T-helper 1 cell treated with Interleukin-12 subunit alpha and Interleukin-12 subunit beta and Interleukin-4 antibody, amounts not matched to agents 30 ng/mL and 1 ng/mL, for 36 hours (primary cell): ENCODE data around the gene EGLN1. TPM values are rescaled to one million over a fixed set of nuclear protein-coding genes. Genes with fewer than 3 reads are reported as not detected.

Experiments
- intact Hi-C: fragments of 100-400 bp; cut with micrococcal nuclease; formaldehyde crosslinking; loops from one replicate; pipeline ENCODE4 v1.15.1; 2024
- total RNA-seq: library from RNA; stranded (reverse); gene quantifications from 2 replicates; pipeline ENCODE4 v1.2.3, GENCODE V29; 2022

EGLN1 gene
- total RNA-seq, 1 donor from 2014 or later, result 20.8 TPM

DNA sequence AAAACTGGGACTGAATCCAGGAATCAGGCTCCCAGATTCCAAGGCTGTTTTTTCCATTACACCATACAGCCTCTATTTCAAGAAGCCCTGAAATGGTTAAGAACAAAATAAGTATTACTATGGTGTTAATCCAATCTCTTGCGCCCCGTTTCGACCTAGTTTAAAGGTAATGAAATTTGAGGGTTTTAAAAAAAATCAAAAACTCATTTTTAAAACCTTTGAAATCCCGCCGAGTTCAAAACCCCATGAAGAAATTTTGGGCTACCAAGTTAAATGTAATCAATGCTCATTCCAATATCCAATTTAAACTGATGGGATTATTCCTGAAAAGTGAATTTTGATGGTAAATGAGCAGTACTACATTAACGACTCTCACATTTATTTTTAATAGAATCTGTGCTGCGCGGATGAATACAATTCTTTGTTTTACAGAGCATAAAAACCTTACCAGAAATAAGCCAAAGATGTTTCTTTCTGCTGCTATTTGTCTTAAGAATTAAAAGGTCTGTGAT, 767 bp upstream of the EGLN1 start:
- intact Hi-C loops, result loop anchor here (1.0 to 10.0 kb wide), 11 partner anchors 35 to 1798 kb away; partner anchors contain the start of genes GNPAT, SPRTN, TAF5L and TSNAX

DNA sequence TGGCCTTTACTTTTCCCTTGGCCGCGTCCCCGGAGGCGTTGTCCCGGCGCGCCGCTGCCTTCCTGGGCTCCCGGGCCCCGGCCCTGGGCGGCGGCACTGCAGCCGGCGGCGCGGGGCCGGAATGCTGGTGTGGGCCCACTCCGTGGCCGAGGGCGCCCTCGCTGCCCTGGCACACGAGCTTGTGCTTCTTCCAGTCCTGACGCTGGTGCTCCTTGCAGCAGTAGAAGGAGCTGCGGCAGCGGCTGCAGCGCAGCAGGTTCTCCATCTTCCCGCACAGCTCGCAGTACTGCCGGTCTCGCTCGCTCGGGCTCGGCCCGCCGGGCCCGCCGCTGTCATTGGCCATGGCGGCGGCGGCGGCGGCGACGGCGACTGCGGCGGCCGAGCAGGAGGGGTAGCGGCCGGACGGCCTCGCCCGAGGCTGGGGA, 529 bp downstream of the EGLN1 start:
- intact Hi-C loops, result loop anchor here (2.0 to 10.0 kb wide), 5 partner anchors 149 to 1797 kb away; partner anchors contain the start of genes C1orf198, FAM89A, TAF5L and URB2

DNA sequence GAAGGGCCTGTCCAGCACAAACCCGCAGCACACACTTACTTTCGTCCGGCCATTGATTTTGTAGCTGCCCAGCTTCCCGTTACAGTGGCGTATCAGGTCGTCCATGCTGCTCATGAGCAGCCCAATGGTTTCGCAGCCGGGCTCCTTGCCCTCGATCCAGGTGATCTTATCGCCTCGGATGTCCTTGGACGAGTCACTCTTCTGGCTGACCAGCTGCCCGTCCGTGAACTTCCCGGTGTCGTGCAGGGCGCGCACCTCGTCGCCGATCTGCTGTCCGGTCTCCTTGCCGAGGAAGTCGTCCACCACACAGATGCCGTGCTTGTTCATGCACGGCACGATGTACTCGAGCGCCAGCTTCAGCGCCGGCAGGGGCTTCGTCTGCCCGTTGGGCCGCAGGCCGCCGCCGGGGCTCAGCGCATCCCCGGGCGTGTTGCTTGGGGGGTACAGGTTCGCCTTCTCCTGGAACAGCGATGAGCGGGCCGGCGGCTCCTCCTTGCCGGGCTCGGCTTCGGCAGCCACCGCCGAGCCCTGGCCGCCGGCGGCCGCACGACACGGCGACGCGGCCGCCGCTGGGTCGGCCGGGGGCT, 1.0 kb downstream of the EGLN1 start:
- intact Hi-C loops, result loop anchor here (1.0 to 10.0 kb wide), 6 partner anchors 44 to 1796 kb away; partner anchors contain the start of genes C1orf198, FAM89A, TAF5L and URB2

DNA sequence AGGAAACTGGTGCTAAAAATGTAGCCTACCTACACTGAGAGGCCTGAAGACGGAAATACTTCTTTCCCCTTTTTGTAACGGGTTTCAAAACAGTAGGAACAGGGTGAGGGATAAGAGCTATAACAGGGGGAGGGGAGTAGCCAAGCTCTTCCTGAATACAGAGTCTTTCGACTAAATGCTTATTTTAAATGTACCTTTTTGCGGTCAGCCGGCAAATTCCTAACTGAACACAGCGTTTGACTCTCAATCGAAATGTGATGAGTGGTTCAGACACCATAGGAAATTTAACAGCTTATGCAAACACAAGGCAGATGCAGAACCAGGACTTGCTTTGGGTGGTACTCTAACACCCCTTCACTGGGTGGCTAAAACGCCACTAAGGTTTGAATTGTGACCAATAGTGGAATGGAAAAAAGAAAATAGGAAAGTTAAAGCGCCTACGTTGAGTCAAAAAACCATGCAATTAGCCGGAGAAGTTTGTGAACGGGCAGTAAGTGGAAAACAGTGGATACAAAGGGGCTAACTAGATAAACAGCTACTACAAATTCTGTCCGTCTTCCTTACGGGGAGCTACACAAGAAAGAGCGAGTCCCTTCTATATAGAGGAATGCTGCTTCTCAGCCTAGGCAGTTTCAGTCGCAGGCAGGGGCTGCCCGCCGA, 1.7 kb downstream of the EGLN1 start:
- intact Hi-C loops, result loop anchor here (1.0 to 10.0 kb wide), 6 partner anchors 43 to 1796 kb away; partner anchors contain the start of genes C1orf198, FAM89A, TAF5L and URB2

DNA sequence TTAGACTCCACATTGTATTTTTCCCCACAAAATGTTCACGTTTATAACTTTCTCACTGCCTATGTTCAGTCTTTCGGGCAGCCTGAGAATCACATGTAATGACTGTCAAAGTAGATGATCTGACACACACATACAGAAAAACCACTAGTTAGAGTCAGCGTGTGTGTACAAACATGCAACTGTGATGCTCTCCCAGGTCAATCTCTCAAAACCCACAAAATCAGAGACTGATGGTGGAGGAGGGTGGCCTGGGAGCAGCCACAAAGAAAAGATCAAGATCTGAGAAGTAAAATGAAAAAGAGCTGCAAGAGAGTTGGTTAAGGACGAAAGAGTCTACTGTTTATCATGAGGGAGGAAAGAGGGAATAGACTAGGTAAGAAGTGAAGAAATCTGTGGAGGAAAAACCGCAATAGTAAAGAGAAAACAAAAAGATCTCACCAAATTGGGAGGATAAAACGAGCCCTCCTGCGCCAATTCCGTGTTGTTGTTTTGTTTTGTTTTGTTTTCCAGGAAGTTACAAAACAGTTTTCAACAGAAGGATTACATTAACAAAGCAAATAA, 2.3 kb downstream of the EGLN1 start:
- intact Hi-C loops, result loop anchor here (1.0 to 10.0 kb wide), 6 partner anchors 43 to 1795 kb away; partner anchors contain the start of genes C1orf198, FAM89A, TAF5L and URB2

DNA sequence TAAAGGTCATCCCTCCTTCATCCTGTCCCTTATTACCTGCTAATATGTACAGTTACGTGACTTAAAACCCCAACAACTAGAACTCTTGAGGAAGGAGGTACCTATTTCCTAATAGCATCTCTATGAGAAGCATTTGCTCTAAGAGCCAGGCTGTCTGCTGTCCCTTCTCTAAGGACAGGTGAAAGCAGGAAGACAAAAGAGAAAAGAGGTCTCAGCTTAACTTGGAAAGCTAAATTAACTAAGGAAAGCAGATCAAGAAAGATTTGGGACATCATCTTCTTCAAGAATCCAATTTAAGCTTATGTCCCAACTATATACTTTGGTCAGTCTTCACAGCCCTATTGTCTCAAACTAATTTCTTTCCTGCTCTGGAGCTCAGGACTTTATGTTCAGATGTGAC, 2.9 kb downstream of the EGLN1 start:
- intact Hi-C loops, result no loop called here

DNA sequence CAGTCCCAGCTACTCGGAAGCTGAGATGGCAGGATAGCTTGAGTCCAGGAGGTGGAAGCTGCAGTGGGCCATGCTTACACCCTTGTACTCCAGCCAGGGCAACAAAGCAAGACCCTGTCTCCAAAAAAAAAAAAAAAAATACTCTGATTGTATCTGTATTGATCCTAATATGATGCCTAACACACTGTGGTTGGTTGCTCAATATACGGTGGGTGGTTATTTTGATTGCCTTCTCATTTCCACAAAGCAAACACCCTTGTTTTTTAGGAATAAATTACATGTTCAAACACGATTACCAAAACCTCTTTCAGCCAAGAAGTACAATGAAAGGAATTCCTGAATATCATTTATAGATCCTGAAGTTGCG, 3.4 kb downstream of the EGLN1 start:
- intact Hi-C loops, result no loop called here

DNA sequence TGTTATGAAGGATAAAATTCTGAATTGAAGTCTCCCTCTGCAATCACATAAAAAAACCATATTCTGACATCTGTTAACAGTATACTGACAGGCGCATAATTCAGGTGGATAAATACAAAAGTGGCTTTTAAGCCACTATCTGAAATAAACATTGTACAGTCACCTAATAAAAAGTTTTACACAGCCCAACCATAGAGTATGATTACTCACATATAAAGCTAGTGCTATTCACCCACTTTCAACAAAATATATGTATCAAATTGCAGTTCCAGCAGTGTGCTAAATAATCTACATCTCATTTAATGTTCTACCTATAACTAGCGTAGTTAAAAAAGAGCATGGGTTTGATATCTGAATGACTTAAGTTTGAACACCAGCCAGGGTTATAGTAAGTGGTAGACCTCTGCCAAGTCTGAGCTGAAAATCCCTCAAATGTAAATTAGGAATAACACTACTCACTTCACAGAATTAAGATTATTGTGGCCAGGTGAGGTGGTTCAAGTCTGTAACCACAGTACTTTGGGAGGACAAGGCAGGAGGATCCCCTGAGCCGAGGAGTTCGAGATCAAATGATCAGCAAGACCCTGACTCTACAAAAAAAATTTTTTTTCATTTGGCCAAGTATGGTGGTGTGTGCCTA, 3.9 kb downstream of the EGLN1 start:
- intact Hi-C loops, result no loop called here

DNA sequence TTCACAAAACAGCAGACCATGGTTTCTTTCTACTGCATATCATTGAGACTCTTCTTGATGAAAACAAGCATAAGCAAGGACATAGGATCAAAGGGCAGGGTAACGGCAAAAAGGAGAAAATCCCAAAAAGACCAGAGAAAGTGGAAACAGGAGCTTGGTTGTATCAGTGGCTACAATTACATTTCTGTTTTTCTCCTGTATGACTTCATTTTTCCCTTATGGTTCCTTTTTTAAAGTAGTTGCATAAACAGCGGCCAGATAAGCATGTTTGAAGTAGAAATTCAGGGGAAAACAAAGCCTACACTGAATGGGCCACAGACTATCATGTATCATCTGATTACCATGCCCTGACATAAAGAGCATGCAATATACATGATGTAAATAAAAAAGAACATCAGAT, 4.6 kb downstream of the EGLN1 start:
- intact Hi-C loops, result no loop called here

DNA sequence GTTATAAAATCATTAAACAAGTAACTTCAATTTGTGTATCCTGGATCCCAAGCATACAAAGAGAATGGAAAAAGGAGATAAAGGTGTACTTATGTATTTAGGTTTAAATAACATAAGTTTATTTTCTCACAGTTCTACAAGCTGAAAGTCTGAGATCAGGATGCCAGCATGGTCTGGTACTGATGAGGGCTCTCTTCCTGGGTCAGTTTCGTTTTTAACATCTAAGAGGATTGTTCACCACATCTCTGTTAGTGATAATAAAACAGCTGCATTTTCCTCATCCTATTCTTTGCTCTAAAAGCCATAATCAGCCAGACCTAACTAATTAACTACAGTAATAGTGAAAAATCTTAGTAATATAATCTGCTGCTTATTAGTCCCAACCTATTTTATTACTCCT, 5.2 kb downstream of the EGLN1 start:
- intact Hi-C loops, result no loop called here

DNA sequence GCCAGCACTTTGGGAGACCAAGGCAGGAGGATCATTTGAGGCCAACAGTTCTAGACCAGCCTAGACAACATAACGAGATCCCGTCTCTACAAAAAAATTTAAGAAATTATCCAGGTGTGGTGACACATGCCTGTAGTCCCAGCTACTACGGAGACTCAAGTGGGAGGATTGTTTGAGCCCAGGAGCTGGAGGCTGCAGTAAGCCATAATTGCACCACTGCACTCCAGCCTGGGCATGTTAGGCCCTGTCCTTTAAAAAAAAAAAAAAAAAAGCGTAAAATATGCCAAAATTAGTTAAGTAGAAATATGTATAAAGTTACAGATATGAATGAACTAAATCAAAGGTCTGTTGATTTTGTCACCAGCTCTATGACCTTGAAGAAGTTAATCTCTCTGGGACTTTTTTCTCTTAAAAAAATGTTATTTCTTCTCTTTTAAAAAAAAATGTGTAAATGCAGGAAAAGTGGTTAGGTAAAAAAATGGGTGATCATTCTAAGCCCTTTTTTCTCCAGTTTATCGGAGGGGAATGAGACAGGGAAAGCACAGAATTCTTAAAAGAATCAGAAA, 7.0 kb downstream of the EGLN1 start:
- intact Hi-C loops, result no loop called here

DNA sequence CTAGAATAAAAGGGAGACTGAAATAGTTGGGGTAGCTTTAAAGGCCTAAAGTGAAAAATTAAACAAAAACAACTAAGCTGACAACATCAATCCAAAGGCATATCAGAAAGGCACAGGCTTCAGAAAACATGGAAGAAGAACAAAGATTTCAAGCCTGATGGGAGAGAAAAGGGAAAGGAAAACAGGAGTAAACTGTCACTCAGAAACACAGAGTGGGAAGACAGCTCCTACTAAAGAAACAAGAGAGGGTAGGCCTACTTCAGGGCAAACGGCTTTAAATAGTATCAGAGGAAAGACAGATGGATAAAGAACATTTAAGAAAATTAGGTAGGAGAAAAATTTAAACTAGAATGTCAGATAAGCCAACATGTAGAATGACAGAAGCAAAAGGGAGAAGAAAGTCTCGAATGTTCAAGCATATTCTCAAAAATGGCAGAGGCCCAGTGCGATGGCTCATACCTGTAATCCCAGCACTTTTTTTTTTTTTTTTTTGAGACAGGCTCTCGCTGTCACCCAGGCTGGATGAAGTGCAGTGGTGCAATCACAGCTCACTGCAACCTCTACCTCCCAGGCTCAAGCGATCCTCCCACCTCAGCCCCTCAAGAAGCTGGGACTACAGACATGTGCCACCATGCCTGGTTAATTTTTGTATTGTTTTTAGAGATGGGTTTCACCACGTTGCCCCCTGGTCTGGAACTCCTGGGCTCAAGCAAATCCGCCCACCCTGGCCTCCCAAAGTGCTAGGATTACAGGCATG, 7.6 kb downstream of the EGLN1 start:
- intact Hi-C loops, result no loop called here

DNA sequence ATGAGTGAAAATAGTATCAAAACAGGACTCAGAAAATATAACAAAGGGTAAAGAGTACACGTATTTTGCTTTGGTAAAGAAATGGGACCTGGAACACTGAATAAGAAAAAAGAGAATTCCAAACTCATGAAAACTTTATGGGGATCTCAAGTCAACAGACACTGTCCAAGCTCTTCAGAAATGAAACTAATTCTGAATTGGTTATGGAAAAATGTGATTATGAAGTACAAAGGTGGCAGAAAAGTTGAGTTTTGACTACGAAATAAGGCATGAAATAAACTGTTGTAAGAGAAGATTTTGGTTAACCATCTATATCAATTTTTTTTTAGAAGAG, 8.4 kb downstream of the EGLN1 start:
- intact Hi-C loops, result no loop called here

DNA sequence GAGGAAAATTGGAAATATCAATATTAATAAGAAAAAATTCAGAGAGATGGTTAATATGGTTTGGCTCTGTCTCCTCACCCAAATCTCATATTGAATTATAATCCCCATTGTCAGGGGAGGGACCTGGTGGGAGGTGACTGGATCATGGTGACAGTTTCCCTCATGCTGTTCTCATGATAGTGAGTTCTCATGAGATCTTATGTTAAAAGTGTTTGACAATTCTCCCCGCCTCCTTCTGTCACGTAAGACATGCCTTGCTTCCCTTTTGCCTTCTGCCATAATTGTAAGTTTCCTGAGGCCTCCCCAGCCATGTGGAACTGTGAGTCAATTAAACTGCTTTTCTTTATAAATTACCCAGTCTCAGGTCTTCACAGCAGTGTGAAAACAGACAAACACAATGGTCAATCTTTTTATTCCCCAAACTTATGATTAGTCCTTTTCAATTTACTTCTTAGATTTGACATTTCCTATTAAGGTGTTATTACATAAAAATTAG, 11.0 kb downstream of the EGLN1 start:
- intact Hi-C loops, result no loop called here

DNA sequence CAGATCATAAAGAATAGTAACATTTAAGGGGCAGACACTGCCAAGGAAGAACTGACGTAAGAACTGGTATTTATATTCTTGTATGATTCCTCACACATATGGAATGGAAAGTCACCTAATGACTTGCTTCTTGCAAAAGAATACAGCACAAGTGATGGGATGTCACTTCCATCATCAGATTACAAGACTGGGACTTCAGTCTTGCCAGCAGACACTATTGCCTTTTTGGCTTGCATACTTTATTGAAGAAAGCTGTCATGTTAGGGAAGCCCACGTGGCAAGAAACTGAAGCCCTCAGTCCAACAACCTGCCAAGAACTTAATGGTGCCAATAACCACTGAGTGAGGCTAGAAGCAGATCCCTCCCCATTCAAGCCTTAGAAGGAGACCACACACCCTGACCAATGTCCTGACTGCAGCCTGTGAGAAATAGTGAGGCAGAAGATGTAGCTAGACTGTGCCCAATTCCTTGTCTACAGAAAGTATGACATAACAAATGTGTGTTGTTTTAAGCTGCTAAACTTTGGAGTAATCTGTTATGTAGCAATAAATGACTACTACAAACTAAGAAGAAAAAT, 12.0 kb downstream of the EGLN1 start:
- intact Hi-C loops, result no loop called here

DNA sequence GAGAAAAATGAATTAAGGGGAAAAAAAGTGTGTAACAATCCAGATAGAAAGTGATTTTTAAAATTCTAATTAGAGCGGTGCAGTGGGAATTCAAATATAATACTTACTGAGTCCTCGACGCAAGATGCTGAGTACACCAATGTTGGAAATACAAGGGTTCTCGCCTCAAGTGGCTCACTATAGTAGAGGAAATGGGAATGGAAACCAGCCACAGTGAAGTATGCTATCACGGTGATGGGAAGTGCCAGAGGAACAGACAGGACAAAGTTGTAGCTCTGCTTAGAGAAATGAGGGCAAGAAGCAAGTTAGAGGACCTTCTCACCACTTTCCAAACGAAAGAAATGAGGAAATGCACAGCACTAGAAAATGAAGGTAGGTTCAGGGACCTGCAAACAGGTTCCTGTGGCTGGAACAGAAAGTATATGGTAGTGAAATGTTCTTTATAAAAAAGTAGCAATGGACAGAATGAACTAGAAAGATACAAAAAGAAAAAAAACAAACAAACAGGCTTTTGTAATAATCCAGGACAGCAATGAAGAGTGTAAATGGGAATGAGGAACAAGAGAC, 13.5 kb downstream of the EGLN1 start:
- intact Hi-C loops, result no loop called here

DNA sequence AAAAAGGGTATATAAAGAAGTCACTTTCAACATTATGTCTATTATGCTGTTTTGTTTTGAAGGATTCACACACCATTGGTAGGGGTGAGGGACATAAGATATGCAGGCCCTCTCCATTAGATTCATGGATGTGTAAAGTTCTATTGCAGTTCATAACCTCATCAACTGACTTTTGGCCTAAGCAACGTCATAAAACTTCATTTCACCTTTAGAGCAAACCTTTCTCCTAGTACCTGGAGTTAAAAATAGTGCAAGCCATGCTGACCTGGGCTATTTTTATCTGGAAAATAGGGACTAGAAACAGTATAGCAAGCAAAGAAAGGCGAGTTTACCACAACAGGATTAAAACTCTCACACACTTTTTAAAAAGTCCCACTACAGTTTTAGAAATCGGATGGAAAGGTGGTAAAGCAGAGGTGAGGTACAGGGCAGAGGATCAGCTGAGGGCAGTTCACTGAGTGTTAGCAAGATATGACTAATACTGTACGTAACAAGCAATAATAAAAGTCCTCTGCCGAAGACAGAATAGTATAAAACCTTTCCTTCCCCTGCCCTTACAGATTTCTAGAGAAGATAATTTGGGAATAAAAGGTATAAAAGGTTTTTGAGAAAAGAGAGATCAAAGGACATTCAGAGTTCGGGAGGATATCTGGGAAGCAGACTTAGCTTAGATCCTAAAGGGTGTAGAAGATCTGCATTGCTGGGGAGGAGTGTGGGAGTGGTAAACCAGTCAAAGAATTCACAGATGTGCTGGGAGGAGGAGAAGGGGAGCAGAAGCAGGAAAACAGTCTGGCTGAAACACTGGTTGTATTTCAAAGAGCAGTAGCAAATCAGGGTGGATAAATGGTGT, 14.3 kb downstream of the EGLN1 start:
- intact Hi-C loops, result no loop called here

DNA sequence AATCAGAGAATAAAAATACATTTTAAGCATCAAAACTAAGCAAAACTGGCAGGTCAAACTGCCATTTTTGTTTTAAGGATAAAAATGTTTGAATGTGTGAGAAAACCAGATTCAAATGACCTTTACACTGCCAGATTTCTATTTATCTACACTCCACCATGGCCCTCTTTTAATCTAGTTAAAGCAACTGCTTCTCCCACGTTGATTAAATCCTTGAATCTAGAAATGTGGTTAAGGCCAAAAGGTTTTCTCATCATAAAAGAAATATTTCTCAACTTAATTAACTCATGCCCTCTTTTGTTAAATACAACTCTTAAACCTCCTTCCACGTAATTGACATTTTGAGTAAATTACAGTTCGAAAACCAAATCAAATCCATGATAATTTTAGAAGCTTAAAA, 15.0 kb downstream of the EGLN1 start:
- intact Hi-C loops, result no loop called here

DNA sequence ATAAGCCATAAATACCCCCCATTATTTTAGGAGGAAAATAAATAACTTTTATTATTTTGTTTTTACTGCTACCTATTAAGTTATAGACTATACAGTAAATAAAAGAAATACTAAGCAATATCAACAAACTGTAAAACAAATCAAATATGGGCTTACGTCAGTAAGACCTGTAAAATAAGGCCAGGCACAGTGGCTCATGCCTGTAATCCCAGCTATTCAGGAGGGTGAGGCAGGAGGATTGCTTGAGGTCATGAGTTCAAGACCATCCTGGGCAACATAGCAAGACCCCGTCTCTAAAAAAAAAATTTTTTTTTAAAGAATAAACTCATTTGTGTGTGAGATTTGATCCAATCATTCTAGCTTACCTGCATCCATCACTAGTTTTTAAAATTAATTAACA, 17.8 kb downstream of the EGLN1 start:
- intact Hi-C loops, result no loop called here
